HL-60 (cell line): ENCODE results near the gene IL10RA.
"Not testable (repeated sequence)": the region's sequence is repeated elsewhere in the genome, so short reads cannot be mapped to it uniquely, and the experiment has no call there.

Experiments
- DNase-seq, 2 experiments: peaks; one replicate each; pipeline ENCODE4 v3.0.0-alpha.2; 2010 to 2020; ENCODE audit warnings: low read depth in 1 of 2, low spot score in 1 of 2
- H3K27ac ChIP-seq: fragments of 250-450 bp; sonication (Bioruptor Pico); replicated peaks from 2 replicates; pipeline ENCODE4 v1.5.1; 2020; ENCODE audit warnings: mild to moderate bottlenecking, moderate library complexity
- H3K27me3 ChIP-seq: fragments of 250-450 bp; sonication (Bioruptor Pico); 2 replicates; pipeline ENCODE4 v1.5.1; 2021; ENCODE audit warnings: mild to moderate bottlenecking, moderate library complexity; ENCODE audit not compliant: insufficient read depth, poor library complexity, severe bottlenecking
- H3K4me3 ChIP-seq: replicated peaks from 2 replicates; pipeline ENCODE4 v1.5.1; 2011; ENCODE audit warnings: mild to moderate bottlenecking, control low read depth, low read length; ENCODE audit not compliant: insufficient read depth
- CTCF ChIP-seq: IDR thresholded peaks from one replicate; pipeline ENCODE4 v1.5.1; 2011; ENCODE audit warnings: low read length, control low read depth, inconsistent platforms; ENCODE audit not compliant: insufficient read depth
- GABPA ChIP-seq: IDR thresholded peaks from 2 replicates; pipeline ENCODE4 v1.6.1; 2012; ENCODE audit warnings: low read depth
- POLR2AphosphoS5 ChIP-seq: IDR thresholded peaks from 2 replicates; pipeline ENCODE4 v1.6.1; 2012; ENCODE audit warnings: low read depth
- SPI1 ChIP-seq: IDR thresholded peaks from 2 replicates; pipeline ENCODE4 v1.6.1; 2012; ENCODE audit warnings: low read depth, mild to moderate bottlenecking, borderline replicate concordance
- TF ChIP-seq, protein P1 (sequence below): IDR thresholded peaks from 2 replicates; pipeline ENCODE4 v1.6.1; 2012; ENCODE audit warnings: low read depth; ENCODE audit not compliant: insufficient replicate concordance

Gene IL10RA

DNA sequence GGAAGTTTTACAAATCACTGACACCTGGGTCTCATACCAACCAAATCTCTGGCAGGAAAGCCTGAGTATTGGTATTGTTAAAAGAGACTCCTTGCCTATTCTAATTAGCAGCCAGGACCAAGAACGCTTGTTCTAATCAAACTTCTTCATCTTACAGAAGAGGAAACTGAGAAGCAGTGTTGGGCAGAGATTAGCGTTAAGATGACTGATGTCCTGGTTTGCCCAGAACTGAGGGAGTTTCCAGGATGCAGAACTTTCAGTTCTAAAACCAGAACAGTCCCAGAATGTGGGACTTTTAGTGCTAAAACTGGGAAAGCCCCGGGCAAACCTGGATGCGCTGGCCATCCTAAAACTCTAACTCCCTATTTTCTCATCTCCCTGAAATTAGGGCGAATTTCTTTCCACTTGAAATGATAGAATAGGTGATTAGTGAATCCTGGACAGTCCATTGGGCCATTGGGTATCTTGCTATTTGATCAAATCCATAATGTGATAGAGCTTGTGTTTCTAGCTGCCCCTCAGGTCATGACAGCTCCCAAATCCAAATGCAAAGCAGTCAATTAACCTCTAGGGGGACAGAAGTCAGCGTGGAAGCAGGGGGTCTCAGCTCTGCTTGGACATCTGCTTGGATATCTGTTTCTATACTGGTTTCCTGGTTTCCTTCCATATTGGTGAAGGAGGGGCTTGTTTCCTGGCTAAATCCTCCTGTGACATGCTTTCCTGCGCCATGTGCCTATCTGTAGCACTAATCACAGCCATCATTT lies 41.0 kb upstream of the IL10RA start:
- no peak for DNase-seq
- peaks cover 3% of the 10 kb centered on the region for H3K27me3 ChIP-seq
- no peak overlapping the region for H3K27ac ChIP-seq
- no peak overlapping the region for H3K4me3 ChIP-seq
- TF ChIP-seq POLR2AphosphoS5: no peak
- no peak for TF ChIP-seq GABPA
- no peak for TF ChIP-seq SPI1
- TF ChIP-seq, protein P1, sequence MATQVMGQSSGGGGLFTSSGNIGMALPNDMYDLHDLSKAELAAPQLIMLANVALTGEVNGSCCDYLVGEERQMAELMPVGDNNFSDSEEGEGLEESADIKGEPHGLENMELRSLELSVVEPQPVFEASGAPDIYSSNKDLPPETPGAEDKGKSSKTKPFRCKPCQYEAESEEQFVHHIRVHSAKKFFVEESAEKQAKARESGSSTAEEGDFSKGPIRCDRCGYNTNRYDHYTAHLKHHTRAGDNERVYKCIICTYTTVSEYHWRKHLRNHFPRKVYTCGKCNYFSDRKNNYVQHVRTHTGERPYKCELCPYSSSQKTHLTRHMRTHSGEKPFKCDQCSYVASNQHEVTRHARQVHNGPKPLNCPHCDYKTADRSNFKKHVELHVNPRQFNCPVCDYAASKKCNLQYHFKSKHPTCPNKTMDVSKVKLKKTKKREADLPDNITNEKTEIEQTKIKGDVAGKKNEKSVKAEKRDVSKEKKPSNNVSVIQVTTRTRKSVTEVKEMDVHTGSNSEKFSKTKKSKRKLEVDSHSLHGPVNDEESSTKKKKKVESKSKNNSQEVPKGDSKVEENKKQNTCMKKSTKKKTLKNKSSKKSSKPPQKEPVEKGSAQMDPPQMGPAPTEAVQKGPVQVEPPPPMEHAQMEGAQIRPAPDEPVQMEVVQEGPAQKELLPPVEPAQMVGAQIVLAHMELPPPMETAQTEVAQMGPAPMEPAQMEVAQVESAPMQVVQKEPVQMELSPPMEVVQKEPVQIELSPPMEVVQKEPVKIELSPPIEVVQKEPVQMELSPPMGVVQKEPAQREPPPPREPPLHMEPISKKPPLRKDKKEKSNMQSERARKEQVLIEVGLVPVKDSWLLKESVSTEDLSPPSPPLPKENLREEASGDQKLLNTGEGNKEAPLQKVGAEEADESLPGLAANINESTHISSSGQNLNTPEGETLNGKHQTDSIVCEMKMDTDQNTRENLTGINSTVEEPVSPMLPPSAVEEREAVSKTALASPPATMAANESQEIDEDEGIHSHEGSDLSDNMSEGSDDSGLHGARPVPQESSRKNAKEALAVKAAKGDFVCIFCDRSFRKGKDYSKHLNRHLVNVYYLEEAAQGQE: no peak
- TF ChIP-seq CTCF: no peak

- TF ChIP-seq GABPA: no peak
- TF ChIP-seq, protein P1: no peak
- no peak for TF ChIP-seq SPI1
- no peak for TF ChIP-seq POLR2AphosphoS5
- TF ChIP-seq CTCF: no peak
- no peak overlapping the region for H3K27ac ChIP-seq
- no peak for DNase-seq
- peaks cover 3% of the 10 kb centered on the region for H3K27me3 ChIP-seq
- no peak overlapping the region for H3K4me3 ChIP-seq
Observed at GRCh38 chr11:117946156-117946841, 39.9 kb upstream of the IL10RA start.

DNA sequence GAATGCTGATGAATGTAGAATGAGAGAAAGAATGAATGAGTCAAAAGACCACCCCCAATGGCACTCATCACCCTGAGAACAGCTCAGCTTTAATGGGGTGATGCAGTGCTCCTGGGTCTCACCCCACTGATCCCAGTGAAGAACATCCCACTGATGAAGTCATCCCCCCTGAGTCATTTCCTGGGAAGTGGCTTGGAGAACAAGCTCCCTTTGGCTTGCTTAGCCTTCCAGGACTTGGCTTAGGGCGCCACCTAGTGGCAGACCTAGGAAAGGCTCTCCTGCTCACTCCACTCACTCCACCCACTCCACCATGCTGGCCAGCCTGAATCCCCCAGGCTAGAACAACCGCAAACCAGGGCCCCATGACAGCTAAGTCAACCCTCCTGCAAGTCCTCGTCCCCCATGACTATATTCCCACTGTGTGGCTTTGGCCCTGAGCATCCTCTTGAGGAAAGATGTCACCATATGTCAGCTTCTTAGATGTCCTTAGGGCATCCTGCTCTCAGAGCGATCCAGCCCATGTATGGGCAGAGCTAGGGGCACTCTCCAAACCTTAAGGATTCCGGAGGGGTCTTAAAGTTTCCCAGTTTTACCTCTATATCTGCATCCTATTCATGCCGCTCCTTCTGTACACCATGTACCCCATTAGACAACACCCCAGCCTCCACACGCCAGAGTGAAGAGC lies 39.2 kb upstream of the IL10RA start:
- TF ChIP-seq POLR2AphosphoS5 (no peak), SPI1 (no peak), GABPA (no peak), CTCF (peak; percentile 91)
- TF ChIP-seq, protein P1: no peak
- Histone ChIP-seq H3K27ac (no peak overlapping the region), H3K27me3 (peaks cover 3% of the 10 kb centered on the region), H3K4me3 (no peak overlapping the region)
- peak; percentile 73 for DNase-seq

GRCh38 chr11:117947751-117948150 lies 38.4 kb upstream of the IL10RA start:
- not testable (repeated sequence) for H3K4me3 ChIP-seq, H3K27ac ChIP-seq, DNase-seq, H3K27me3 ChIP-seq

DNA sequence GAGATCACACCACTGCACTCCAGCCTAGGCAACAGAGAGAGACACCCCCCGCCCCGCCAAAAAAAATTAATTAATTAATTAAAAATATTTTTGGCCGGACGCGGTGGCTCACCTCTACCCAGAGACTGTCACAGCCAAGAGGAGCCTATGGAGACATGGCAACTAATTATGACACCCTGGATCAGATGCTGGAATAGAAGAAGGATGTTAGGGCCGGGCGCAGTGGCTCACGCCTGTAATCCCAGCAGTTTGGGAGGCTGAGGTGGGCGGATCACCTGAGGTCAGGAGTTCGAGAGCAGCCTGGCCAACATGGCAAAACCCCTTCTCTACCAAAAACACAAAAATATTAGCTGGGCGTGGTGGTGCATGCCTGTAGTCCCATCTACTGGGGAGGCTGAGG lies 37.7 kb upstream of the IL10RA start:
- H3K27me3 ChIP-seq, H3K27ac ChIP-seq, H3K4me3 ChIP-seq, DNase-seq: not testable (repeated sequence)
